Measurements from ENCODE around the gene STK32C.

- TF ChIP-seq CTCF (IDR thresholded peaks at IDR 0.05), result no peak
- TF ChIP-seq POLR2A (IDR thresholded peaks at IDR 0.05), result no peak
These were observed 76.1 kb downstream of the STK32C start for GRCh38 chr10:132231656-132232022.

Measured in testis (tissue), 2 donors.